ENCODE results near the gene MRPS27.

MRPS27 gene

DNA sequence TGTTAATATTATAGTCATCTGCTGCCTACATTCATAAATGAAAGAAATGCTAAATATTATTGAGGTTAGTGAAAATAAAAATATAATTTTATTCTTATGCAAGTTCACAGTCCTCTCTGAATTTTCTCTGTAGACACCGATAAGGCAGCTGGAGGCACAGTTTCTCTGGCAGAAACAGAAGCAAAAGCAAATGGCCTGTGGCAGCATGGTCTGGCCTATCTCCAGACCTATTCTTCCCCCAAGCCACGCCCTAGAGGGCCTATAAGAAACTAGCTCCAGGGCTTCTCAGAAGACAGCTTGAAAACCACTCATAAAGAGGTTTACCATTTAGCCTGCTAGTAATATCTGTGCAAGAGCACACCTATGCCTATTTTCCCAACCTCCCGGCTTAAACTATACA is 28.4 kb downstream of the MRPS27 start:
- no peak for DNase-seq

DNA sequence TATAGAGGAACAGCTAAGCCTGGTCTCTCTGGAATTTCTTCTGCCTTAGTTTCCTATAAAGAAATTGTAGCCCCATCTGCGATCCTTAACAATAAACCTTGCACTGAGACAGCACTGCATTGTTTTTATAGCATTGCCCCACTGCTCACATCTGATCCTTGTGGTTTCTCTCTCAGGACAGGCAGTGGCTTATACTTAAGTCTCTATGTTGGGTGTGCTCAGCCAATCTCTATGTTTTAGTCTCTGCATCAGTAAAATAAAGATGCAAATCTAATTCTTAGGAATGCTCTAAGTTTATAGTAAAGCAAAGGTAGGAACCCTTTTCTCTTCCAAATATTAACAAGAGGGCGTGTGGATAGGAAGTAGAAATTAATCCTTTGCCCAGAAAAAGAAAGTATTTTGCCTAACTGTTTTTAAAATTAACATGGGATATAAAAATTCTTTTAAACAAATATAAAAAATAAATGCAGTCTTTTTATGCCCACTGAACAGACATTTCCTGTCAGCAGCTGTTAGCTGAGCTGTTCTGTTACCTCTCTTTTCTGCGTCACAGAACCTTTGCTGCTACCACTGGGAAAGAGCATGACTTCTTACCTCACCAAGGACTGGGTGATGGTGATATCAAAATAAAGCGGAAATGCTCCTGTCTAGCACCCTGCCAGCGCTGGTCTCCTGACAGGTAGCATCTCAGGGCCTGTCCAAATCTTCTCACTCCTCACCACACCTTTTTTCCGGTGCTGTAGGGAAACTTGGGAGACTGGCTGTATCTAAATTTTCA is 29.5 kb downstream of the MRPS27 start:
- no peak for DNase-seq

DNA sequence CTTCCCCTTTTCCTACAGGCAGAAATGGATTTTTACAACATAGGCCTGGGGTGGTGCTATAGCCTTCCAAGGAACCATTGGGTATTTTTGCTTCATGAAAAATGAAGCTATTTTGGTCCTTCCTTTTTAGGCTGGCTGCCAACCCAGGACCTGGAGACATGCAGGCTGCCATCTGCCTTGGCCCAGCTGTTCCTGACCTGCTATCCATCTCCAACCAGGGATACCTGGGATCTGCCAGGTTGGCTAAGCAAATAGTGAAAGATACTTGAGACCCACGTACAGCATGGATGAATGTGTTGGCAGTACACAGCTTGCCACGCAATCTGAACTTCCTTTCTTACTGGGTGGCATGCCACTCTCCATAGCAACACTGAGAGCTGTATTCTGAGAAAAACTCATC is 31.1 kb downstream of the MRPS27 start:
- DNase-seq: peak in 21 of 56 donors; percentile 6 to 61 (median 23)

DNA sequence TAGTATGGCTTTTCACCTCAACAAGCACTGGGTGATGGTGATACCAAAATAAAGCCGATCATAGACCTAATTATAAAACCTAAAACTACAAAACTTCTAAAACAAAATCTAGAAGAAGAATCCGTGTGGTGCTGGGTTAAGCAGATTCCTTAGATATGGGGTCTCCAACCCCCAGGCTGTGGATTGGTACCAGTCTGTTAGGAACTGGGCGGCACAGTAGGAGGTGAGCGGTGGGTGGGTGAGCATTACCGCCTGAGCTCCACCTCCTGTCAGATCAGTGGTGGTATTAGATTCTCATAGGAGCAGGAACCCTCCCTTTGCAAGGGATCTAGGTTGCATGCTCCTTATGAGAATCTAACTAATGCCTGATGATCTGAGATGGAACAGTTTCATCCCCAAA is 33.2 kb downstream of the MRPS27 start:
- DNase-seq: no peak

DNA sequence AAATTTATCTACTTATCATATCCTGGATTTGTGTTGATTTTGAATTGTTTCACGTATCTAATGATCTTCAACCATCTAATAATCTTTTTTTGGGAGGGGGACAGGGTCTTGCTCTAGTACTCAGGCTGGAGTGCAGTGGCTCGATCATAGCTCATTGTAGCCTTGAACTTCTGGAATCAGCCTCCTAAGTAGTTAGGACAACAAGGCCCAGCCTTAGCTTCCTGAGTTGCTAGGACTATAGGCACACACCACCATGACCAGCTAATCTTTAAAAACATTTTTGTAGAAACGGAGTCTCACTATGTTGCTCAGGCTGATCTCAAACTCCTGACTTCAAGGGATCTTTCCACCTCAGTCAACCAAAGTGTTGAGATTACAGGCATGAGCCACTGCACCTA is 34.6 kb downstream of the MRPS27 start:
- no peak for DNase-seq

DNA sequence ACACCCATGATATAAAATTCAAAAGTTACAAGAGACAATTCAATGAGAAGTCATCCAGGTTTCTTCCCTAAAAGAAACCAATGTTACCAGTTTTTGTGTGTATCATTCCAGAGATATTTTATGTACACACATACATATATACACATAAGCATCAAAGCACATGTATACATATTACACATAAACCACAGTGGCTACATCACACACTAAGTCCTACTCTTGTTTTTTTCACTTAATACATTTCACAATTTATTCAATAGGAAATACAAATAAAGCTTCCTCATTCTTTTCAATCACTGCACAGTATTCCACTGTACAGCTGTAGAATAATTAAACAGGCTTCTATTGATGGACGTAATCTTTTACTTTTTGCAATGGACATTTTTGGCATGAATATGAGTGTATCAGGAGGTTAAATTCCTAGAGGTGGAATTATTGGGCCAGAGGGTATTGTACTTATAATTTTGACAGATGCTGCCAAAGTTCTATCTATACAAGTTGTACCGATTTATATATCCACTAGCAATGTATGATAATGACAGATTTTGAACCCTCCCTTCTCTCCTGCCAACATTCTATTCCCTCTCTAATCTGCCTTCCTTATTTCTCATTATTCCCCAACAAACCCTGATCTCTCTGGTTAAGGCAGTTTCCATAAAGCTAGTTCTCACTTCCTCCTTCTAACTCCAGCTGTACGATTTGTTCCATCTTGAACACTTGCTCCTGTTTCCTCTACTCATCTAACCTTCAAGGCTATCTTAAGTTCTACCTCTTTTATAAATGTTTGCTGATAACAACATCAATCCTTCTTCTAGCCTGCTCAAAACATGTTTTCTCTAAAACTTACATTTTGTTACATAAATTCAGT is 35.2 kb downstream of the MRPS27 start:
- no peak for DNase-seq

DNA sequence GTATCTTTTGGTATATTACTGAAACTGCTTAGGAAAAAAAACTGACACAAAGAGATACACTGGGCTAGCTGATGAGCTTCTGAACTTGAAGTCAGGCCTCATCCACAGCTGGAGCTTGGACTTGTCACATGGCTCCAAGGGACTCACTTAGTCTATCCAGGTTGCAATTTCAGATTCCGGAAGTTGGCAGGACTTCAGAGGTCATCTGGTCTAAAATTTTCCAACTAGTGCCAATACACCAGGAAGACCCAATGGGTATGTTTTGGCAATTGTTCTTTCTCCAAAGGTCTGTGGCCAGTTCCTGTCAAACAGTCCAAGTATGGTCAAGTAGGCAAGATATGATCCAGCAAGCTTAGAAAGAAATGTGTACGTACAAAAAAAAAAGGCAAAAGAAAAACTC is 36.7 kb downstream of the MRPS27 start:
- no peak for DNase-seq

DNA sequence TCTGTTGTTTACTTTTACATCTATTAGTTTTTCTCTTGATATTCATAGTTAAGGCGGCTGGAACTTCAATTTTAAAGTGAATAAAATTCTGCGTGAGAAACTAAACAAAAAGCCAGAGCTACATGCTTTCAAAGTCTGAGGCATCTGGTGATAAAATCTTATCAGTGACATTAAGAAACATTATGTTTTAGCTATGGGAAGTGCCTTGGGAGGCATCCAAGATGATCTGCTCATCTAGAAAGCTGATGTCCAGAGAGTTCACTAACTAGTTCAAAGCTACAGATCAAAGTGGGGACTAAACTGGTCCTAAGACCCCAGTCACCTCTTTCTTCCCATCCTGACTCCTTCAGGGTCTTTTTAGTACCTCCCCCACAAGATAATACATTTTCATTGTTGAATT is 37.2 kb downstream of the MRPS27 start:
- DNase-seq: no peak

DNA sequence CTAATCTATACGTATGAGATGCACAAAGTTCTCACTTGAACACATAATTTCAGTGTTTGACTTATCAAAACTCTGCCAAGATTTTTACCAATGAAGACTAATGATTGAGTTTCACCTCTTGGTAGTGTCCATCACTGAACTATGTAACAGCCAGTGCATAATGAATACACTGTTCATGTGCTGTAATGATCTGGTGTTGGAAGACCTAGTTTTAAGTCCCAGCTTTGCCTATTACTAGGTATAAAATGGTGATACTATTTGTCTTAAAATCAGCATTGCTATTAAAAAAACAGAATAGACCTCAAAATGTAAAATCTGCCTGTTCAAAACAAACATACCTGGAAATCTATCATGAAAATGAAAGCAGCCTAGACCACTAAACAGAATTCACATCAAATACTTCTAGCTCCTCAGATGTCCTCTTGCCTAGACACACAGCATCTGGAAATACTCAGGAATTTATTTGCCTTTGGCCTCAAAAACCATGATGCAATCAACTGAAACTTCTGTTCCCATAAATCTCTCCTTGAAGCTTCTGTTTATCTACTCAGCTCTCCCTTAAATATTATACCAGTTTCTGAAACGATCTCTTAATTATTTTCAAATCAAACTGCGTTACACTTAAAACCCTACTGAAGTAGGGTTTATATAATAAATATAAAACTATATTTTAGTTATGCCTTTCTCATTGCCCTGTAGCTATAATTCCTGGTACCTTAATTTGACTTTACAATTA is 38.1 kb downstream of the MRPS27 start:
- no peak for DNase-seq

DNA sequence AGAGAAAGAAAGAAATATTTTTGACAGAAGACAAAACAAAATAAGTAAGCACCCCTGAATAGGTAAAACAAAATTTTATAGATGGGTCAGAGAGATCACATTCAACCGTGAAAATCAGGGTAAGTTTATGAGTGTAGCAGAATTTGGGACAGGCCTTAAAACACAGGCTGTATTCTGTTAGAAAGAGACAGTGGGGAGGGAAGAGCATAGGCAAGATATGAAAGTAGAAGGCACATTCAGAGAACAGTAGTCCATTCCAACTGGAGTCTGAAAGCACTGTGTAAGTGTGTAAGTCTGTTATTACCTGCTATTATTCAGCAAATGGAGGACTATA is 38.6 kb downstream of the MRPS27 start:
- DNase-seq: no peak

DNA sequence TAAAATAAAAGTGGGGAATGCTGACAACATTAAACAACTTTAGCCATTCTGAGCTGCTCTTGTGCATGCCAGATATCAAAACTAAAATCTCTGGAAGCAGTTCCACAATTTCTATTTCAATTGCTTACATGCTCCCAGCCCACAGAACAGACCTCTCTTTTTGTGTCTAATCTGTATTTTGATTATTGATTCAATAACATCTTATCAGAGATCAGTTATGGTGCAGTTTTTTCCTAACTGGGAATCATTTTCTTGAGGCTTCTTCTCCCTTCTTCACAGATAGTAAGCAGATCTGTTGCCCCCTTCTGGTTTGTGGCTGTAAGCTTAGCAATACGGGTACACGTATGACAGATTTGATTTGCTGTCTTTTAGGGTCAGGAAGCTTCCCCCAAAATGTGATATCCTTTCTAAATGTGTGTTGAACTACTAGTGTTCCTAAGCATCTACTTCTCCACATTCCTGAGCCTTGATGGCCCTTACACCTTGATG is 39.4 kb downstream of the MRPS27 start:
- peak in 14 of 56 donors; percentile 1 to 44 (median 10) for DNase-seq

DNA sequence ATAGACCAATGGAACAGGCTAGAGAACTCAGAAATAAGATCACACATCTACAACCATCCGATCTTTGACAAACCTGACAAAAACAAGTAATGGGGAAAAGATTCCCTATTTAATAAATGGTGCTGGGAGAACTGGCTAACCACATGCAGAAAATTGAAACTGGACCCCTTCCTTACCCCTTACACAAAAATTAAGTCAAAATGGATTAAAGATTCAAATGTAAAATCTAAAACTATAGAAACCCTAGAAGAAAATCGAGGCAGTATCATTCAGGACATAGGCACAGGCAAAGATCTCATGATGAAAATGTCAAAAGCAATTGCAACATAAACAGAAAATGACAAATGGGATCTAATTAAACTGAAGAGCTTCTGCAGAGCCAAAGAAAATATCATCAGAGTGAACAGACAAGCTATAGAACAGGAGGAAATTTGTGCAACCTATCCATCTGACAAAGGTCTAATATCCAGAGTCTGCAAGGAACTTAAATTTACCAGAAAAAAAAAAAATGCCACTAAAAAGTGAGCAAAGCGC is 43.8 kb downstream of the MRPS27 start:
- DNase-seq: no peak

DNA sequence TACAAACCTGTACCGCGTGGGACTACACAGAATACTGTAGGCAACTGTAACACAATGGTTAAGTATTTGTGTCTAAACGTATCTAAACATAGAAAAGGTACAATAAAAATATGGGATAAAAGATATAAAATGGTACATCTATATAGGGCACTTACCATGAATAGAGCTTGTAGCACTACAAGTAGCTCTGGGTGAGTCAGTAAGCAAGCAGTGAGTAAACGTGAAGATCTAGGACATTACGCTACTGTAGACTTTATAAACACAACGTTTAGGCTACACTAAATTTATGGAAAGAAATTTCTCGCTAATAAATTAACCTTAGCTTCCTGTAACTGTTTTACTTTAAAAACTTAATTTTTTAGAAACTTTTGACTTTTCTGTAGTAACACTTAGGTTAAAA is 46.5 kb downstream of the MRPS27 start:
- DNase-seq: no peak

DNA sequence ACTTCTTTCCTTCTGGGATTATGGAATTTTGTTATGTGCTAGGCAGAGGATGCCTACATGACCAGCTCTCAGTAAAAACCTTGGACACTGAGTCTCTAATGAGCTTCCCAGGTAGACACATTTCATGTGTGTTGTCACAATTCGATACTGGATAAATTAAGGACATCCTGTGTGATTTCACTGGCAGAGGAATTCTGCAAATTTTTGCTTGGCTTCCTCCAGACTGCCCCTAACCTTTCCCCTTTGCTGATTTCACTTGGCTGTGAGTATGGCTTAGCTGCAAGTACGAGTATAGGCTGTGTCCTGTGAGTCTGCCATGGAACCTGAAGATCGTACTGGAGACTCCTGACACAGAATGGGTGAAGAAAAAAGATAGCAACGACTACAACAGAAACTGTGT is 47.6 kb downstream of the MRPS27 start:
- no peak for DNase-seq

DNA sequence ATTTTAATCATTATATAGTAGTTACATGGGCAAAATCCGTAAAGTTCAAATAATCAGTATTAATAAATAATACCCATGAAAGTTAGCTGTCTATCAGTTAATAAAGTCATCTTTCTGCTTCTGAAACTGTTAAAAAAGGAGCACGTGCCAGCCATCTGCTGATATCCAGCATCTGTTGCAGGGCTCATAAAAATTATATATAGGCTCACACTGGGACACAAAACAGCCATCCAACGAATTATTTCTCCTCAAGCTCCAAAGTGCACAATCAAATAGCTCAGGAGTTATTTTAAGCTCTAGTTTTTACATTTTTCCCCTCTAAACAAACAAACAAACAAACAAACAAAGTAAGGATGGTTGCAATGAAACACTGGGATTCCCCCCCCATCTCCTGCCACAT is 48.3 kb downstream of the MRPS27 start:
- DNase-seq: no peak

DNA sequence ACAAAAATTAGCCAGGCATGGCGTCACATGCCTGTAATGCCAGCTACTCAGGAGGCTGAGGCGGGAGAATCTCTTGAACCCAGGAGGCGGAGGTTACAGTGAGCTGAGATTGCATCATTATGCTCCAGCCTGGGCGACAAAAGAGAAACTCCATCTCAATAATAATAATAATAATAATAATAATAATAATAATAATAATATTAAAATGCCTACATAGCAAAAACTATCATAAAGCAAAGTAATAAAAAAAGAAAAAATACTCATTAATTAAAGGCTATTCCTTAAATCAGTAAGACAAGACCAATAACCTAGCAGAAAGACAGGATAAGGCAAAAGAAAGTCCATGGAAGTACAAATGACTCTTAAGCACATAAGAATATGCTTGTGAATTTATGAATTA is 50.0 kb downstream of the MRPS27 start:
- no peak for DNase-seq

DNA sequence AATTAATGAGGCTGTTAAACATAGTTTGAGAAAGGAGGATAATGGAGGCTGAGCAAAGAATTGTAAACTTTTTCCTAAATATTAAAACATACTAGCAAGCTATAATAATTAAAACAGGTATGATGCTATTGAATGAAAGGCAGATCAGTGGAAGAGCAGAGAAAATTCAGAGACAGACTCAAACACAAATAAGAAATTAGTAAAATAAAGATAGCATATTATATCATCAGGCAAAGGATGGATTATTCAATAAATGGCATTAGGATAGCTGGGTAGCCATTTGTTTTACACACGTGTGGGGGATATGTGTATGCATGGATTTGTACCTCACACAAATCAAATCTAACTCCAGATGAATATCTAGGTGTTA is 50.6 kb downstream of the MRPS27 start:
- DNase-seq: no peak

DNA sequence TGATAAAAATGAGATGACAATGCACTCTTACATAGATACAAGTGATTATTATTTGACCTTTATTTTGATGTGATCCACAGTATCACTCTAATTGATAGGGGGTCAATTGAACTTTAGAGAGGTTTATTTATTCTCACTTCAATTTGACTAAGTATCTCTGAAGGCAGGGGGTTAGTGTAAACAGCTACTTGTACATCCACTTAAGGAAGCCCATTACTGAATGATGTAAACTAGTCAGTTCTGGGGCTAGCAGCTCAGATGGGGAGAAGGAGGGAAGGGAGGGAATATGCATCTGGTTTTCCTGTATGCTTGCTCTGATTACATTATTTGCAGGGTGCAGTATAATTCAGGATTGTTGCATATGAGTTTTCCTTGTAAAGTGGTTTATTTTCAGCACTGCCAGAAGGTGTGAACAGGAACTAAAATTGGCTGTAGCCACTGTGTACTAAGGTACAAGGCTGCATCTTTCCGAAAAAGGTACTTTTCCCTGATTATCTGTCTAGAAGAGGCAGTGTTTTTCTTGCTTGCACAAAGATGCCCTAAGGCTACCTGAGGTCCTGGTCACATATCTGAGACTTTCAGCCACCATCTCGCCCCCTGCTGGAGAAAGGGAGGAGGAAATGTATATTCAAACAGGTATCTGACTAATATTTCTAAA is 51.2 kb downstream of the MRPS27 start:
- peak in 5 of 56 donors; percentile 5 to 40 (median 15) for DNase-seq

DNA sequence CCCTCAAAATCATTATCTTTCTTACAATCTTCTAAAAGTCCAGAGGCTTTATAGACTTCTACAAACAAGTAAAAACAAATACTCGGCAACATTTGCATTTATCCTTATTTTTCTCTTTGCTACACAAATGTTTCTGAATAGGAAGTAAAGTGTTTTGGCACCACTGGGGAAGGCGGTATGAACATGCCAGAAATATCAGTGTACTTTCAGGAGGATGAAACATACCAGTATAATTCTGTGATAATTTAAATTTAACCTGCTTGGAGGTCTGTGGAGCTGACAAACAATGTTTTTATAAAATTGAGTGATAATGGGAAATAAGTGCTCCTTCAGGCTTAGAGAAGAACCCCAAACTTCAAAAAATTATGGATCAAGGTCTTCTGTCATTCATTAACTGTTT is 51.8 kb downstream of the MRPS27 start:
- DNase-seq: no peak

DNA sequence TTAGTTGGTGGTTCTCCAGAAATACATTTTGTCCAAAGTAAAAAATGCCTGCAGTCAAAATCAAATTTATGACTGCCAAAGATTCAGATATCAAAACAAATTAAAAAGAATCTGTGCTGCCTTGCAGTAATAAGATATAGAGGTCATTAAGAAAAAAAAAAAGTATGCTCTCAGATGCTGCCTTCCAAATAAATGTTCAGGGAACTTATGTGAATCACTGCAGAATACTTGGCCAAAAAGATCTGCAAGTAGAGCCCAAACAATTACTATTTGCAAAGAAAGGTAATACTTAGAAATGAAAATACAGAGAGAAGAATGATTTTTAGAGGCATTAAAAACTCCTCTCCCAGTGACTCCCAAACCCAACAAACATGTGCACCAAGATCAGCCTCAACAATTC is 52.4 kb downstream of the MRPS27 start:
- no peak for DNase-seq

DNA sequence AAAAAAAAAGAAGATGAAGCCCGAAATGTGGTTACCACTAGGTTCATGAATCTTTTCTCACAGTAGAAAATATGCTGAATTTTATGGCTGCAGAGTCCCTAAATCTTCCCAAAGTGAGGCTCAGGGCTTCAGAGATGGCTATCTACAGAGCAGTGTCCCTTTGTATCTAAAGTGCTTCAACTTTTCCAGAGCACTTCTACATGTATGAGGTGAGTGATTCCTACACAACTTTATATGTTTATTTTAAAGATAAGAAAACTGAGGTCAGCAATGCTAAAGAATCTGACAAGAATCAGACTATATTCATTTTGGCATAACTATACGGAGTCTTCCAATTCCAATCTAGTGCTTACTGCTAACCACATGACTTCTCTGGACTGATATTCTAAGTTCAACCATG is 53.2 kb downstream of the MRPS27 start:
- no peak for DNase-seq
